Thyroid gland (tissue), 4 donors: ENCODE results near the gene LSM11.
"Not testable (repeated sequence)": the region's sequence is repeated elsewhere in the genome, so short reads cannot be mapped to it uniquely, and the experiment has no call there.

ENCODE experiments used
- POLR2A ChIP-seq, 2 donors: fragments of 450-650 bp; IDR thresholded peaks; one replicate each; pipeline ENCODE4 v1.6.1; 2017; ENCODE audit warnings: antibody characterized with exemption in 2 of 2, mild to moderate bottlenecking in 2 of 2, moderate library complexity in 1 of 2
- TF ChIP-seq, protein P1 (sequence below), 6 experiments: fragments of 200-600 bp in 3 of 6; fragments of 450-650 bp in 3 of 6; sonication (generic) in 3 of 6; IDR thresholded peaks; one replicate each; pipeline ENCODE4 v1.5.1; 2016 to 2019; ENCODE audit warnings: antibody characterized with exemption in 6 of 6, mild to moderate bottlenecking in 2 of 6, inconsistent platforms in 1 of 6, moderate library complexity in 1 of 6

DNA sequence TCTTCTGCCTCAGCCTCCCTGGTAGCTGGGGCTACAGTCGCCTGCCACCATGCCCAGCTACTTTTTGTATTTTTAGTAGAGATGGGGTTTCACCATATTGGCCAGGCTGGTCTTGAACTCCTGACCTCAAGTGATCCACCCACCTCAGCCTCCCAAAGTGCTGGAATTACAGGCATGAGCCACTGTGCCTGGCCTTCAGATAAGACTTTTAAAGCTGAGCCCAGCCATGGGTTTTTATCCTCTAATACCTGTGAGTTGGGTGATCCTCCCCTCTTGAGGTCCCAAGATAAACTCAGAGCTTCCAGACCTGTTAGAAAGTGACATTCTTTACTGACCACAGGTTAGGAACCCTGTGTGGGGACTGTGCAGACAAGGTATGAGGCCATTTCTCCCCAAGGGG is 15.7 kb upstream of the LSM11 start:
- not testable (repeated sequence) for TF ChIP-seq POLR2A (IDR thresholded peaks at IDR 0.05)
- TF ChIP-seq, protein P1, sequence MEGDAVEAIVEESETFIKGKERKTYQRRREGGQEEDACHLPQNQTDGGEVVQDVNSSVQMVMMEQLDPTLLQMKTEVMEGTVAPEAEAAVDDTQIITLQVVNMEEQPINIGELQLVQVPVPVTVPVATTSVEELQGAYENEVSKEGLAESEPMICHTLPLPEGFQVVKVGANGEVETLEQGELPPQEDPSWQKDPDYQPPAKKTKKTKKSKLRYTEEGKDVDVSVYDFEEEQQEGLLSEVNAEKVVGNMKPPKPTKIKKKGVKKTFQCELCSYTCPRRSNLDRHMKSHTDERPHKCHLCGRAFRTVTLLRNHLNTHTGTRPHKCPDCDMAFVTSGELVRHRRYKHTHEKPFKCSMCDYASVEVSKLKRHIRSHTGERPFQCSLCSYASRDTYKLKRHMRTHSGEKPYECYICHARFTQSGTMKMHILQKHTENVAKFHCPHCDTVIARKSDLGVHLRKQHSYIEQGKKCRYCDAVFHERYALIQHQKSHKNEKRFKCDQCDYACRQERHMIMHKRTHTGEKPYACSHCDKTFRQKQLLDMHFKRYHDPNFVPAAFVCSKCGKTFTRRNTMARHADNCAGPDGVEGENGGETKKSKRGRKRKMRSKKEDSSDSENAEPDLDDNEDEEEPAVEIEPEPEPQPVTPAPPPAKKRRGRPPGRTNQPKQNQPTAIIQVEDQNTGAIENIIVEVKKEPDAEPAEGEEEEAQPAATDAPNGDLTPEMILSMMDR (IDR thresholded peaks at IDR 0.05), result not testable (repeated sequence)
